HS-27A (cell line): Measurements from ENCODE around the gene MSH4.
A peak's percentile ranks its signal among the peaks of the same experiment; 100 is the strongest.
"Not testable (repeated sequence)": the region's sequence is repeated elsewhere in the genome, so short reads cannot be mapped to it uniquely, and the experiment has no call there.

Source experiments
- DNase-seq: peaks from one replicate; pipeline ENCODE4 v3.0.0-alpha.2; 2012; ENCODE audit warnings: low read depth, missing footprints

Gene MSH4

DNA sequence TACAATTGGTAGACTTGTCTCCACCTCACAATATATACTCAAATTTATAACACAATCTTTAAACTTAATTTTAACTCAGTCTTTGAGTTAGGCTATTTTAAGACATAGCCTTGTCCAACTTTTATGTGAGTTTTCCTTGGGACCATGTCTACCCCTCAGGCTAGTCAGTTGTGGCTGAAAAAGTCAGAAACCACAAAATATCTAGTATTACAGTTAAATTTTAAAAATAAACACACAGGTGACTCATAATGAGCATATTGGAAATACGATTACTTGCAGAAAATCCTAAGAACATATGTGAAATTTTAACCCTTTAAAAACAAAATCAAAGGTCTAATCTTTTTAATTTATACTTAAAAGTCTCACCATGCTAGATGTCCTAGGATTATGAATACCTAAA lies 140.4 kb downstream of the MSH4 start:
- DNase-seq = peak; percentile 15

DNA sequence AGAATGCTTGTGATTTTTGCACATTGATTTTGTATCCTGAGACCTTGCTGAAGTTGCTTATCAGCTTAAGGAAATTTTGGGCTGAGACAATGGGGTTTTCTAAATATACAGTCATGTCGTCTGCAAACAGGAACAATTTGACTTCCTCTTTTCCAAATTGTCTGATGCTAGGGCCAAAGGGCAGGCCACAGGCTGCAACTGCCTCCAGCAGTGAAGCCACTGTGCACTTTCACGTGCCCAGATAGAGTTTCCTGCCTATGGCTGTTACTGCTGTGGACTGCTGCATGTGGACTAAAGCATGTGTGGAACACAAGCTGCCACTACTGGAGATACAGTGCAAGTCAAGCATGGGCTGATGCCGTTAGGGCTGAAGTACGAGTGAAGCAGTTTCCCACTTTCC lies 146.4 kb downstream of the MSH4 start:
- DNase-seq = not testable (repeated sequence)

DNA sequence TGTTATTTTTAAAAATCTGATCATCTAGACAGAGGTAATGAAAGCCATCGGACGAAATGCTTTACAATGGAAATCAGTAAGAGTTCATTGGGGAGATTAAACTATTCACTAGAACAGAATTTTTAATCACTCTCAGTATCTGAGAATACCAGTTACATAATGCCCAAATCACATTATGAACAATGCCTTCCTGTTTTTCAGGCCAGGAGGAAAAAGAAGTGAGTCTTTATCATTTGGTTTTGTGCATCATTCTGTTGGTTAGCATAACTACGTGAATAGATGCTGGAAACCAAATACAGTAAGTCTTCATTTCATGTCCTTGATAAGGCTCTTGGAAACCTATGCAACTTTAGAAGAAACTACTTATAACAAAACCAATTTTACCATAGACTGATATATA lies 153.5 kb downstream of the MSH4 start:
- DNase-seq = no peak

DNA sequence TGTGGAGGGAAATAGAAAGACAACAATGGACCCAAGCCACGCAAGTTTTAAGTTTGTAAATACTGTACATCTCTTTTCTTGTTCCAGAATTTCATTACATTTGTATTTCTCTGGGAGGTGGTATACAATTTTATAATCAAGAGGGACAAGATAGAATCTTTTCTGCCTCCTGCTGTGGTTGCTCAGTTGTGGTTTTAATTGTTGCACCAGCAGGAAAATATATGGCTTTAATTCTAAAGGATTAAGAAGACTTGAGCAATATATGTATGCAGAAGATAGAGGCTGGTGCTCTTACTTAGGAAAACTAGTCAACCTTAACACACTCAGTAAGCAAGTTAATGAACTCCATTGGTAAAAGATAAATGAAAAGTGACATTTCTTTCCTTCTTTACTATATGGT lies 155.3 kb downstream of the MSH4 start:
- DNase-seq = no peak

DNA sequence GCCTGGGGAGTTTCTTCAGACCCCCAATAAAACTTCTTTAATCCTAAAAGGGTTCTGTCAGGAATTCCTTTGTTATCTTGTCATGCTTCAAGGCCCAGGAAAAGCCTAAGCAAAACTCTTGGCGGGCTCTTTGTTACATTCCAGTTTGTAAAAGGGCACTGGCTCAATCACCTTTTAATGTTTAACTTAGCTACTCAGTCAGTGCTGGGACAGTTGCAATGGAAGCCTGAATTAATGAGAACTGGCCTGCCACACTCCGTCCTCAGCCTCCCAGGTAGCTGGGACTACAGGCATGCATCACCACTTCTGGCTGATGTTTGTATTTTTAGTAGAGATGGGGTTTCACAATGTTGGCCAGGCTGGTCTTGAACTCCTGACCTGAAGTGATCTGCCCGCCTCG lies 156.8 kb downstream of the MSH4 start:
- no peak for DNase-seq

DNA sequence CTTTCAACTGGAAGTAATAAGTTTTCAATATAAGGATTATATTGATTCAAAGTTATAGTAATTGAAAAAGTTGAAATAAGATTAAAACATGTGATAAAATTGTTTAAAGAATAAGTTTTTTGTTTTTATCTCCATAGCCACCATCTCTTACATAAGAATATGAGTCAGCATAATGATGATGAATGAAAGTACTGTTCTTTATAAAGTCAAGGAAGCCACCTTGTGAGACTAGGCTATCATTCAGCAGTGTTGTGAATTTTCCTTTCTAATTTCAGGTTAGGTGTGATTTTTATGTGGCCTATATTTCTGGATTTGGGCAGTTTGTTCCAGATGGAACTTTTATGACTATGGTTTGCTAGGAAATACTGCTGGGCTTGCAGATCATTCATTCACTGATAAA lies 157.9 kb downstream of the MSH4 start:
- DNase-seq = no peak
